Daoy (cell line): ENCODE results near the gene INPP5E. TPM values are rescaled to one million over a fixed set of nuclear protein-coding genes. Genes with fewer than 3 reads are reported as not detected.

Experiments used
- DNase-seq: peaks from one replicate; pipeline ENCODE4 v3.0.0-alpha.2; 2015; ENCODE audit warnings: low read depth
- total RNA-seq: library from RNA; depleted of rRNA; stranded (reverse); fragments of >200 nt; shearing (Covaris generic); gene quantifications from 2 replicates; pipeline ENCODE4 v1.2.3, GENCODE V29; 2014

INPP5E gene
- total RNA-seq, 1 experiment from 2014 or later: 6.6 TPM

- DNase-seq: no peak
Observed at GRCh38 chr9:136474021-136474640, 34.5 kb upstream of the INPP5E start.

GRCh38 chr9:136473354-136473721, 33.7 kb upstream of the INPP5E start:
- no peak for DNase-seq

GRCh38 chr9:136472640-136473353, 33.2 kb upstream of the INPP5E start:
- DNase-seq: no peak

- DNase-seq: no peak
Observed at GRCh38 chr9:136471802-136472487, 32.3 kb upstream of the INPP5E start.

- no peak for DNase-seq
Observed at GRCh38 chr9:136470792-136471469, 31.3 kb upstream of the INPP5E start.

GRCh38 chr9:136470356-136470755, 30.7 kb upstream of the INPP5E start:
- no peak for DNase-seq

- no peak for DNase-seq
Observed at GRCh38 chr9:136467766-136468165, 28.1 kb upstream of the INPP5E start.

GRCh38 chr9:136466155-136466541, 26.5 kb upstream of the INPP5E start:
- no peak for DNase-seq

- no peak for DNase-seq
Observed at GRCh38 chr9:136465500-136466154, 26.0 kb upstream of the INPP5E start.

GRCh38 chr9:136464241-136464640, 24.6 kb upstream of the INPP5E start:
- DNase-seq: no peak

- no peak for DNase-seq
Observed at GRCh38 chr9:136463578-136463977, 23.9 kb upstream of the INPP5E start.

- DNase-seq: no peak
Observed at GRCh38 chr9:136462664-136463063, 23.0 kb upstream of the INPP5E start.

- DNase-seq: no peak
Observed at GRCh38 chr9:136460772-136461325, 21.2 kb upstream of the INPP5E start.

GRCh38 chr9:136459425-136459824, 19.8 kb upstream of the INPP5E start:
- no peak for DNase-seq

- DNase-seq: no peak
Observed at GRCh38 chr9:136457326-136457725, 17.7 kb upstream of the INPP5E start.

GRCh38 chr9:136456258-136456657, 16.6 kb upstream of the INPP5E start:
- no peak for DNase-seq

GRCh38 chr9:136455043-136456002, 15.7 kb upstream of the INPP5E start:
- DNase-seq: no peak

GRCh38 chr9:136454026-136454796, 14.6 kb upstream of the INPP5E start:
- DNase-seq: no peak

- DNase-seq: no peak
Observed at GRCh38 chr9:136453326-136453725, 13.7 kb upstream of the INPP5E start.
